ENCODE data around the gene EML4.

DNA sequence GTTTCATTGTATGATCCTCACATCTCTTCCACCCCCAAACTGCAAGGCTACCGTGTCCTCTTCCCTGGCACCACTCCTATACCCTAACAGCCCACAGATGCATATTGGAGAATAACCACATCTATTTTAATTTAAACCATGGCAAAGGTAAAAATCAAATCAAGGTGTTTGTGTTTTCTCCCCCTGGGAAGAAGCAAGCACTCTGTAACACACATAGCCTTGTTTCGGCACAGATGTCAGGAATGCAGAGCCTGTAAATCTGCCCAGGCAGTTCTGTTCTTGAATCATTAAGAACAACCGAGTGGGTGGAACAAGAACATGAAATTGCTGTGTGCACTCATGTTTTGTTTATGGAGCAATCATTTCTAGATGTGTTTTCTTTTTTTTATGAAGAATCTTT, 198.7 kb downstream of the EML4 start:
- TF ChIP-seq, protein P1, sequence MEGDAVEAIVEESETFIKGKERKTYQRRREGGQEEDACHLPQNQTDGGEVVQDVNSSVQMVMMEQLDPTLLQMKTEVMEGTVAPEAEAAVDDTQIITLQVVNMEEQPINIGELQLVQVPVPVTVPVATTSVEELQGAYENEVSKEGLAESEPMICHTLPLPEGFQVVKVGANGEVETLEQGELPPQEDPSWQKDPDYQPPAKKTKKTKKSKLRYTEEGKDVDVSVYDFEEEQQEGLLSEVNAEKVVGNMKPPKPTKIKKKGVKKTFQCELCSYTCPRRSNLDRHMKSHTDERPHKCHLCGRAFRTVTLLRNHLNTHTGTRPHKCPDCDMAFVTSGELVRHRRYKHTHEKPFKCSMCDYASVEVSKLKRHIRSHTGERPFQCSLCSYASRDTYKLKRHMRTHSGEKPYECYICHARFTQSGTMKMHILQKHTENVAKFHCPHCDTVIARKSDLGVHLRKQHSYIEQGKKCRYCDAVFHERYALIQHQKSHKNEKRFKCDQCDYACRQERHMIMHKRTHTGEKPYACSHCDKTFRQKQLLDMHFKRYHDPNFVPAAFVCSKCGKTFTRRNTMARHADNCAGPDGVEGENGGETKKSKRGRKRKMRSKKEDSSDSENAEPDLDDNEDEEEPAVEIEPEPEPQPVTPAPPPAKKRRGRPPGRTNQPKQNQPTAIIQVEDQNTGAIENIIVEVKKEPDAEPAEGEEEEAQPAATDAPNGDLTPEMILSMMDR (IDR thresholded peaks at IDR 0.05), result no peak
- no peak for TF ChIP-seq POLR2A (IDR thresholded peaks at IDR 0.05)
